Cortex of kidney (tissue), 1 donor: ENCODE measurements around the gene MAST2.

ENCODE experiments used
- DNase-seq: peaks from one replicate; lab custom pipeline; 2025; lab: John Stamatoyannopoulos, UW

MAST2 gene

GRCh38 chr1:46062651-46063319 is 259.4 kb downstream of the MAST2 start:
- DNase-seq: no peak

DNA sequence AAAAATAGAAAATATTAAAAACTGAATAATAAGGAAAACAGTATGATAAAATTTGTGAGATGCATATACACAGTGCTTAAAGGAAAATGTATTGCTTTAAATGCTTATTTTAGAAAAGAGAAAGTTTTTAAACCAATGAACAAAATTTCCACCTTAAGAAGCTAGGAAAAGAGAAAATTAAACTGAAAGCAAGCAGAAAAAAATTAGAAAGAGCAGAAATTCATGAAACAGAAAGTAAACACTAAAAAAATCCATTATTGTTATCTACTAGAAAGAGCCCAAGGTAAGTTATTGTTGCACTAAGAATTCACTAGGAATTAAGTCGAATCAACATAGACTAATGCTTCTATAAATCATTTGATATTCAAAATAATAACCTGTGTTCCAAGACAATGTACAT is 261.3 kb downstream of the MAST2 start:
- no peak for DNase-seq

- no peak for DNase-seq
These were observed 262.0 kb downstream of the MAST2 start for GRCh38 chr1:46065405-46065804.

DNA sequence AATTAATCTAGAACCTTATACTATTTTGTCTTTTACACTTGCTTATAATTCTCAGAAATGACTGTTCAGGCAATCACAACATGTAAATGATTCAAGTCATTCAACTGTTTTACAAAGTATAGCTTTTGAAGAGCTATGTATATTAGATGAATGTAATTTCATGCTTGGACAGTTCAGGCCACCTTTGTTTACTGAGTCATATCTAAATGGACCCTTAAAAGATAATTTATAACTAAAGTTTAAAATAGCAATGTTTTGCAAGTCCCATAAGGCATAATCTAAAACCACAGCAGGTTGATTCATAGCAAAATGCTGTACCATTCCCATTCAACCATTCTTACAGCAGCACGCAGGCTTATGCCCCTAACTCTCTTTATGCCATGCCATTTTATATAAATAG is 264.2 kb downstream of the MAST2 start:
- no peak for DNase-seq

- DNase-seq: no peak
These were observed 265.1 kb downstream of the MAST2 start for GRCh38 chr1:46068525-46068924.

DNA sequence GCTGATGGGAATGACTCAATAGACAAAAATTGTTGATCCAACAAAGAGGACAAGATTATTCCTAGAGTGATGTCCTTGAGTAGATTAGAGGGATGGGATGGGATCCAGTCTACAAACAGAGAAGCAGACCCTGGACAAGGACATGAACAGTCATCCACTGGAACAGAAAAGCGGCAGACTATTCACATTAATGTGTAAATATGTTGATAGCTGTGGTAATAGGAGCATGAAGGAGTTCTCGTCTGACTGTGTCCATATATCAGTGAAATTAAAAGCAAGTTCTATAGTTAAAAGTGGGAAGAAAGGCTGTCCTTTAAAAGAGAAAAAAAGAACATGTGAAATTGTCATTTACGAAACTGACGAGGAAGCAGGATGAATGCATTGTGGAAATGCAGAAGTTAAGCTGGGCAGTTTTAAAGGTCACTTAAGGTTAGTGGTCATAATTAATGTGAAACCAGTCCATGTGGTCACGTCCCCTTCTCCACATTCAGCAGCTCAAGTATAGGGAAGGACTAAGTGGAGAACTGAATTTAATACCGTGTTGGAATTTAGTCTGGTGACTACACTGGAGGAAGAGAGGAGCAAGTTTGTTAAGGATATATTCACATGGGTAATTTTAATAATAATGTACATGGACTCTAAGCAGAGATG is 266.9 kb downstream of the MAST2 start:
- no peak for DNase-seq

DNA sequence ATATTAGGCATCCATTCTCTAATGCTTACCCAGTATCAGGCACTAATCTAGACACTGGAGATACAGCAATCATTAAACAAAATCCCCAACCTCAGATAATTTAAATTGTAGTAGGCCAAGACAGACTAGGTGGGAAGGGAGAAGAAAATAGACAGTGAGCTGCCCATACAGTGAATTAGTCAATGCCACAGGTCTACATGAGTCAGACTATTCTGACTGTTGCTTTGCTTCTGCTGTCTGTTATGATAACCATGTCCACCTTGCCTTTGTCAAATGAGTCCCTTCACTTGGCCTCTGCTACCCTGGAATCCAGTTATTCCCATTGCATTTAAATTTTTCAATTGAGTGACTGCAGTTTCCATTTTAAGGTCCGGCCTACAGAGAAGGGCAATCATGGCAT is 269.6 kb downstream of the MAST2 start:
- DNase-seq: no peak

- no peak for DNase-seq
These were observed 272.9 kb downstream of the MAST2 start for GRCh38 chr1:46076343-46076742.

GRCh38 chr1:46077644-46078043 is 274.2 kb downstream of the MAST2 start:
- no peak for DNase-seq

GRCh38 chr1:46080257-46080656 is 276.8 kb downstream of the MAST2 start:
- no peak for DNase-seq

- no peak for DNase-seq
These were observed 277.8 kb downstream of the MAST2 start for GRCh38 chr1:46081206-46081605.

- no peak for DNase-seq
These were observed 278.2 kb downstream of the MAST2 start for GRCh38 chr1:46081619-46082018.

DNA sequence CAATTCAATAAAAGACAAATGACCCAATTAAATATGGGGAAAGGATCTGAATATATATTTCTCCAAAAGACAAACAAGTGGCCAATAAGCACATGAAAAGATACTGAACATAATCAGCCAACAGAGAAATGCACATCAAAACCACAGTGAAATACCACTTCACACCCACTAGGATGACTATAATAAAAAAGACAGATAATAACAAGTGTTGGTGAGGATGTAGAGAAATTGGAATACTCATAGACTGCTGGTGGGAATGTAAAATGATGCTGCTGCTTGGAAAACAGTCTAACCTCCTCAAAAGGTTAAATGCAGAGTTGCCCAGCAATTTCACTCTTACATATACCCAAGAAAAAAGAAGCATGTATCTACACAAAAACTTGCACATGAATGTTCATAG is 280.2 kb downstream of the MAST2 start:
- DNase-seq: no peak

DNA sequence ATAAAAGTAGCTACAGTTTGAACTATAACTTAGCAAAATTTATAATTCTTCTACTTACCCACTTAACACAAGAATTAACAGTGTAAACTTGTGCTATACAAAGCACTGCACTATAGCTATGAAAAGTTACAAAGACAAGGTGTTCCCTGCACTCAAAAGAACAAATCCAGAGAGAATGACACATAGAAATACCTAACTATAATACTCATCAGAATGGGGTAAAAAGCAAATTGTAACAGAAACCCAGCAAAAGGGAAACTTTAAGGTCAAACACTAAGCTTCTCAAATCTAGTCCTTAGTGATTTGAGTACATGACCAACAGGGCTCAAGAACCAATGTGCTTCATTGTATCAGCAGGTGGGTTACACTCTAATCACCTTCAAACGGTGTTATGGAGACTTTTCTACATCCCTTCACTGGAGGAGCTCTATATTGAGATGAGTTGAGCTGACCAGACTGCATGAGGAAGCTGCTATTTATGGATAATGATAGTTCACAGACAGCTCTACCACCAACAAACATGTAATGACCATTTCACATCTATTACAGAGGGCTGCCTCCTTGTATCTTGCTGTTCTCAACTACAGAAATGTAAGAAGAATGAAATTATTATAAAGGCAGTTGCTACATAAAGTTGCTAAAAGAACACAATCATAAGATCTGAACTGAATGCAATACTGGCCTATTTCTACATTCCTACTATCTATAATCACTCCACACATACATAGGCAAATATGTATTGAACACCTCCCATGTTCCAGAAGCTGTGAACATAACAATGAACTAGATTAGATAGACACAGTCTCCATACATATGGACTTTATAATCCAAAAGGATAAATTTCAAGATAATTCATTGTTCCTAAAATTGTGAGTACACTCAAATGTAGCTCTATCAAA is 281.4 kb downstream of the MAST2 start:
- DNase-seq: no peak
